HG02981 (cell line): ENCODE data around the gene RBBP7.

Source experiments
- ATAC-seq: cut with Tn5 transposase; IDR thresholded peaks from one replicate; pipeline ENCODE4 v1.9.1; 2021; ENCODE audit warnings: mild to moderate bottlenecking, moderate library complexity; ENCODE audit not compliant: unreplicated experiment

The RBBP7 gene

GRCh38 chrX:16828124-16828908 lies 41.8 kb downstream of the RBBP7 start:
- no peak for ATAC-seq

GRCh38 chrX:16827225-16827624 lies 42.9 kb downstream of the RBBP7 start:
- ATAC-seq = no peak

- ATAC-seq = no peak
Measured at GRCh38 chrX:16826207-16826606, 44.0 kb downstream of the RBBP7 start.

- ATAC-seq = no peak
Measured at GRCh38 chrX:16825264-16826035, 44.7 kb downstream of the RBBP7 start.

- ATAC-seq = no peak
Measured at GRCh38 chrX:16822723-16823122, 47.4 kb downstream of the RBBP7 start.

- no peak for ATAC-seq
Measured at GRCh38 chrX:16819634-16820033, 50.5 kb downstream of the RBBP7 start.

- ATAC-seq = no peak
Measured at GRCh38 chrX:16814597-16814996, 55.6 kb downstream of the RBBP7 start.

- no peak for ATAC-seq
Measured at GRCh38 chrX:16807976-16808542, 62.1 kb downstream of the RBBP7 start.

GRCh38 chrX:16807548-16807947 lies 62.6 kb downstream of the RBBP7 start:
- ATAC-seq = no peak

GRCh38 chrX:16804923-16805464 lies 65.2 kb downstream of the RBBP7 start:
- no peak for ATAC-seq

GRCh38 chrX:16797841-16798240 lies 72.3 kb downstream of the RBBP7 start:
- ATAC-seq = no peak

- no peak for ATAC-seq
Measured at GRCh38 chrX:16797358-16797757, 72.8 kb downstream of the RBBP7 start.

GRCh38 chrX:16796298-16796697 lies 73.9 kb downstream of the RBBP7 start:
- no peak for ATAC-seq
